ENCODE measurements around the gene BIRC6. TPM values are rescaled to one million over a fixed set of nuclear protein-coding genes. Genes with fewer than 3 reads are reported as not detected.
"Not testable (repeated sequence)": the region's sequence is repeated elsewhere in the genome, so short reads cannot be mapped to it uniquely, and the experiment has no call there.

The BIRC6 gene
- total and polyA plus RNA-seq, 2 experiments from 2014 or later = 17.8 to 106 TPM

GRCh38 chr2:32369222-32369621 lies 12.4 kb downstream of the BIRC6 start:
- no peak for DNase-seq (ENCODE audit: low spot score)
- Histone ChIP-seq H3K4me3 (no peak overlapping the region), H3K9me3 (ENCODE audit: low read depth) (no peaks in the 10 kb centered on the region), H3K79me2 (peaks cover 100% of the 10 kb centered on the region), H3K27ac (no peak overlapping the region), H3K9me2 (replicated peaks; ENCODE audit: insufficient read depth) (no peaks in the 10 kb centered on the region), H4K20me1 (ENCODE audit: insufficient read depth, poor library complexity, severe bottlenecking) (peaks cover 98% of the 10 kb centered on the region), H3K4me1 (ENCODE audit: insufficient read depth) (no peaks in the 10 kb centered on the region), H2AFZ (no peak overlapping the region), H3K4me2 (no peak overlapping the region), H3K27me3 (no peaks in the 10 kb centered on the region), H3K36me3 (replicated peaks; ENCODE audit: insufficient read depth, low read depth) (no peaks in the 10 kb centered on the region)
- 97% methylated on average over 9 of the region's 9 CpGs for WGBS (ENCODE audit: low lambda C conversion rate, missing lambda C conversion rate)
- TF ChIP-seq EZH2phosphoT487 (IDR thresholded peaks at IDR 0.05; ENCODE audit: low read depth, severe bottlenecking, unreplicated experiment) (no peak), EZH2 (IDR thresholded peaks at IDR 0.05; ENCODE audit: borderline replicate concordance) (no peak)
- TF ChIP-seq, protein P1, sequence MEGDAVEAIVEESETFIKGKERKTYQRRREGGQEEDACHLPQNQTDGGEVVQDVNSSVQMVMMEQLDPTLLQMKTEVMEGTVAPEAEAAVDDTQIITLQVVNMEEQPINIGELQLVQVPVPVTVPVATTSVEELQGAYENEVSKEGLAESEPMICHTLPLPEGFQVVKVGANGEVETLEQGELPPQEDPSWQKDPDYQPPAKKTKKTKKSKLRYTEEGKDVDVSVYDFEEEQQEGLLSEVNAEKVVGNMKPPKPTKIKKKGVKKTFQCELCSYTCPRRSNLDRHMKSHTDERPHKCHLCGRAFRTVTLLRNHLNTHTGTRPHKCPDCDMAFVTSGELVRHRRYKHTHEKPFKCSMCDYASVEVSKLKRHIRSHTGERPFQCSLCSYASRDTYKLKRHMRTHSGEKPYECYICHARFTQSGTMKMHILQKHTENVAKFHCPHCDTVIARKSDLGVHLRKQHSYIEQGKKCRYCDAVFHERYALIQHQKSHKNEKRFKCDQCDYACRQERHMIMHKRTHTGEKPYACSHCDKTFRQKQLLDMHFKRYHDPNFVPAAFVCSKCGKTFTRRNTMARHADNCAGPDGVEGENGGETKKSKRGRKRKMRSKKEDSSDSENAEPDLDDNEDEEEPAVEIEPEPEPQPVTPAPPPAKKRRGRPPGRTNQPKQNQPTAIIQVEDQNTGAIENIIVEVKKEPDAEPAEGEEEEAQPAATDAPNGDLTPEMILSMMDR (IDR thresholded peaks at IDR 0.05; ENCODE audit: poor library complexity) = no peak

DNA sequence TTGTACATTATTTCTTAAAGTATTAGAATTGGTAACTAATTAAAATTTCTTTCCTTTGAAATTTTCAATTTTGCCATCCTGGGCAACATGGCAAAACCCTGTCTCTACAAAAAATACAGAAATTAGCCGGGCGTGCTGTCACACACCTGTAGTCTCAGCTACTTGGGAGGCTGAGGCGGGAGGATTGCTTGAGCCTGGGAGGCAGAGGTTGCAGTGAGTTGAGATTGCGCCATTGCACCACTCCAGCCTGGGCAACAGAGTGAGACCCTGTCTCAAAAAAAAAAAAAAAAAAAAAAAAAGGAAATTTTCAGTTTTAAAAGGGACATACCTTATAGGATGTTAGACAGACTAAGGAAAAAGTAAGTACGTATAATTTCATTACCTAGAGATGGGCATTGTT lies 14.1 kb downstream of the BIRC6 start:
- H3K36me3 ChIP-seq (replicated peaks; ENCODE audit: insufficient read depth, low read depth); H3K27me3 ChIP-seq; H3K4me2 ChIP-seq; DNase-seq (ENCODE audit: low spot score); H3K9me3 ChIP-seq (ENCODE audit: low read depth); H3K9me2 ChIP-seq (replicated peaks; ENCODE audit: insufficient read depth); H3K27ac ChIP-seq; H3K4me3 ChIP-seq; H2AFZ ChIP-seq; H3K4me1 ChIP-seq (ENCODE audit: insufficient read depth): not testable (repeated sequence)
- 94% methylated on average over 5 of the region's 5 CpGs for WGBS (ENCODE audit: low lambda C conversion rate, missing lambda C conversion rate)
- Histone ChIP-seq H3K79me2 (peaks cover 98% of the 10 kb centered on the region), H4K20me1 (ENCODE audit: insufficient read depth, poor library complexity, severe bottlenecking) (peaks cover 81% of the 10 kb centered on the region)

DNA sequence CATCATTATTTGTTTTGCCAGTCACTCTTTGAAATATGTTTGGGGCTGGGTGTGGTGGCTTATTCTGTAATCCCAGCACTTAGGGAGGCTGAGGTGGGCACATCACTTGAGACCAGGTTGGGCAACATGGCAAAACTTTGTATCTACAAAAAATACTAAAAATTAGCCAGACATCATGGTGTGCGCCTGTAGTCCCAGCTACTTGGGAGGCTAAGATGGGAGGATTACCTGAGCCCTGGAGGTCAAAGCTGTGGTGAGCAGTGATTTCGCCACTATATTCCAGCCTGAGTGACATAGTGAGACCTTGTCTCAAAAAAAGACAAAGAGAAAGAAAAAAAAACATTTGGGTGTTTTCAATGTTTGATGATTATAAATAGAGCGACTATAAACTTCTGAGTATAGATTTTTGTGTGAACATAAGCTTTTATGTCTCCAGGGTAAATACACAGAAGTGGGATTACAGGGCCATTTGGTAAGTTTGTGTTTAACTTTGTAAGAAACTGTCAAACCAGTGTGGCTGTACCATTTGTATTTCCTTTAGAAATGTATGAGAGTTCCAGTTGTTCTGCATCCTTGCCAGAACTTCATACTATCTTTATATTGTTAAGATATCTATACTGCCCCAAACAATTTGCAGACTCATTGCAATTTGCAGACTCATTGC lies 15.8 kb downstream of the BIRC6 start:
- H2AFZ ChIP-seq = no peak overlapping the region
- no peak overlapping the region for H3K27ac ChIP-seq
- H3K9me2 ChIP-seq (replicated peaks; ENCODE audit: insufficient read depth) = no peaks in the 10 kb centered on the region
- no peaks in the 10 kb centered on the region for H3K36me3 ChIP-seq (replicated peaks; ENCODE audit: insufficient read depth, low read depth)
- no peak overlapping the region for H3K4me3 ChIP-seq
- H3K4me2 ChIP-seq = peak overlapping the region; percentile 32
- no peaks in the 10 kb centered on the region for H3K27me3 ChIP-seq
- TF ChIP-seq EZH2phosphoT487 (IDR thresholded peaks at IDR 0.05; ENCODE audit: low read depth, severe bottlenecking, unreplicated experiment) = no peak
- TF ChIP-seq, protein P1 (IDR thresholded peaks at IDR 0.05; ENCODE audit: poor library complexity) = no peak
- H3K9me3 ChIP-seq (ENCODE audit: low read depth) = no peaks in the 10 kb centered on the region
- H3K4me1 ChIP-seq (ENCODE audit: insufficient read depth) = no peaks in the 10 kb centered on the region
- peaks cover 98% of the 10 kb centered on the region for H3K79me2 ChIP-seq
- DNase-seq (ENCODE audit: low spot score) = no peak
- peaks cover 81% of the 10 kb centered on the region for H4K20me1 ChIP-seq (ENCODE audit: insufficient read depth, poor library complexity, severe bottlenecking)
- WGBS (ENCODE audit: low lambda C conversion rate, missing lambda C conversion rate) = 91% methylated on average over 3 of the region's 3 CpGs

GRCh38 chr2:32375228-32375892 lies 18.5 kb downstream of the BIRC6 start:
- Histone ChIP-seq H3K27ac (no peak overlapping the region), H3K27me3 (no peaks in the 10 kb centered on the region), H2AFZ (no peak overlapping the region), H4K20me1 (ENCODE audit: insufficient read depth, poor library complexity, severe bottlenecking) (peaks cover 70% of the 10 kb centered on the region), H3K9me2 (replicated peaks; ENCODE audit: insufficient read depth) (no peaks in the 10 kb centered on the region), H3K36me3 (replicated peaks; ENCODE audit: insufficient read depth, low read depth) (no peaks in the 10 kb centered on the region), H3K79me2 (peaks cover 93% of the 10 kb centered on the region), H3K4me2 (no peak overlapping the region), H3K4me1 (ENCODE audit: insufficient read depth) (no peaks in the 10 kb centered on the region), H3K9me3 (ENCODE audit: low read depth) (no peaks in the 10 kb centered on the region), H3K4me3 (no peak overlapping the region)
- no peak for DNase-seq (ENCODE audit: low spot score)
- 92% methylated on average over 12 of the region's 12 CpGs for WGBS (ENCODE audit: low lambda C conversion rate, missing lambda C conversion rate)
- TF ChIP-seq EZH2 (IDR thresholded peaks at IDR 0.05; ENCODE audit: borderline replicate concordance) (no peak), EZH2phosphoT487 (IDR thresholded peaks at IDR 0.05; ENCODE audit: low read depth, severe bottlenecking, unreplicated experiment) (no peak)
- TF ChIP-seq, protein P1 (IDR thresholded peaks at IDR 0.05; ENCODE audit: poor library complexity) = no peak
